Thyroid gland (tissue), 4 donors: ENCODE data around the gene TMEM270. TPM values are rescaled to one million over a fixed set of nuclear protein-coding genes. Genes with fewer than 3 reads are reported as not detected.

ENCODE experiments used
- DNase-seq, 2 donors: peaks; one replicate each; pipeline ENCODE4 v3.0.0-alpha.2; 2019
- H3K27ac ChIP-seq, 3 donors: fragments of 200-600 bp; sonication (generic); 1 replicate in 2 of 3; 2 replicates in 1 of 3; pipeline ENCODE4 v1.5.1; 2016 to 2019; ENCODE audit warnings: mild to moderate bottlenecking in 1 of 3, moderate library complexity in 1 of 3
- H3K27me3 ChIP-seq: fragments of 200-600 bp; sonication (generic); one replicate; pipeline ENCODE4 v1.5.1; 2019
- H3K36me3 ChIP-seq, 2 donors: fragments of 200-600 bp; sonication (generic); one replicate each; pipeline ENCODE4 v1.5.1; 2016 to 2019
- H3K4me1 ChIP-seq, 2 donors: fragments of 200-600 bp; sonication (generic); one replicate each; pipeline ENCODE4 v1.5.1; 2017 to 2019
- H3K4me3 ChIP-seq, 3 donors: fragments of 200-600 bp; sonication (generic); replicated peaks in 1 of 3; 1 replicate in 2 of 3; 2 replicates in 1 of 3; pipeline ENCODE4 v1.5.1; 2016; ENCODE audit warnings: mild to moderate bottlenecking in 1 of 3
- H3K9me3 ChIP-seq: fragments of 200-600 bp; sonication (generic); one replicate; pipeline ENCODE4 v1.5.1; 2017
- POLR2A ChIP-seq, 2 donors: fragments of 450-650 bp; IDR thresholded peaks; one replicate each; pipeline ENCODE4 v1.6.1; 2017; ENCODE audit warnings: antibody characterized with exemption in 2 of 2, mild to moderate bottlenecking in 2 of 2, moderate library complexity in 1 of 2
- WGBS, 2 donors: methylation state at CpG; one replicate each; pipeline ENCODE4 v1.1.5; 2017; 5-methylcytosine and 5-hydroxymethylcytosine counted together
- intact Hi-C: fragments of 100-400 bp; cut with DNase I; formaldehyde crosslinking; loops from one replicate; pipeline ENCODE4 v1.15.1; 2023
- total RNA-seq, 4 donors: library from RNA; depleted of rRNA; stranded (reverse); fragments of >200 nt; gene quantifications; one replicate each; pipeline ENCODE4 v1.2.3, GENCODE V29; 2016
- TF ChIP-seq, protein P1 (sequence below), 6 experiments: fragments of 200-600 bp in 3 of 6; fragments of 450-650 bp in 3 of 6; sonication (generic) in 3 of 6; IDR thresholded peaks; one replicate each; pipeline ENCODE4 v1.5.1; 2016 to 2019; ENCODE audit warnings: antibody characterized with exemption in 6 of 6, mild to moderate bottlenecking in 2 of 6, inconsistent platforms in 1 of 6, moderate library complexity in 1 of 6

TMEM270 gene
- total RNA-seq, 4 donors from 2014 or later = not detected

DNA sequence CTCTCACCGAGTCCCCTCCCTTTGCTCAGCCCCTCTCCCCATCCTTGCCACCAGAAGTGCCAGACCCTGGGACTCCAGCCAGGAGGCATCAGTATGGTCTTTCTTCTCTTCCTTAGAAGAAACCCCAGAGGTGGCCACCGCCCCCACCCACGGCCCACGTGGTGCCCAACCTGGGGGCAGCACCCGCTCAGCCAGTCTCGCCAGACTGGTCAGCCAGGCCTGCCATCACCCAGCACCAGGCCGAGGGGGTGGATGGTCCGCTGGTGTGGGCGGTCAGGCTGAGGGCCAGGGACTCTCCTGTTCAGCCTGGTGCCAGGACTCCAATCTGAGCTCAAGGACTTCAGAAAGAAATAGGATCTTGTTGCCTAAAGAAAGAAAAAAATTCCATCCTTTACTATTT is 36.0 kb upstream of the TMEM270 start:
- intact Hi-C loops = loop anchor here (5.0 kb wide), 1 partner anchor 83 kb away; no protein-coding TSS in a partner anchor
- WGBS, 2 donors = 23 to 37% methylated on average over 8 to 9 of the region's 9 CpGs
- peak; percentile 96 to 97 for DNase-seq
- Histone ChIP-seq H3K4me3 (no peak overlapping the region), H3K4me1 (peaks cover 73 to 85% of the 10 kb centered on the region in 2 donors), H3K36me3 (no peaks in the 10 kb centered on the region), H3K27ac (peak overlapping the region; percentile 88 to 98 (median 90)), H3K27me3 (no peaks in the 10 kb centered on the region), H3K9me3 (no peaks in the 10 kb centered on the region)
- TF ChIP-seq POLR2A (IDR thresholded peaks at IDR 0.05) = peak in 1 of 2 donors; percentile 57
- TF ChIP-seq, protein P1, sequence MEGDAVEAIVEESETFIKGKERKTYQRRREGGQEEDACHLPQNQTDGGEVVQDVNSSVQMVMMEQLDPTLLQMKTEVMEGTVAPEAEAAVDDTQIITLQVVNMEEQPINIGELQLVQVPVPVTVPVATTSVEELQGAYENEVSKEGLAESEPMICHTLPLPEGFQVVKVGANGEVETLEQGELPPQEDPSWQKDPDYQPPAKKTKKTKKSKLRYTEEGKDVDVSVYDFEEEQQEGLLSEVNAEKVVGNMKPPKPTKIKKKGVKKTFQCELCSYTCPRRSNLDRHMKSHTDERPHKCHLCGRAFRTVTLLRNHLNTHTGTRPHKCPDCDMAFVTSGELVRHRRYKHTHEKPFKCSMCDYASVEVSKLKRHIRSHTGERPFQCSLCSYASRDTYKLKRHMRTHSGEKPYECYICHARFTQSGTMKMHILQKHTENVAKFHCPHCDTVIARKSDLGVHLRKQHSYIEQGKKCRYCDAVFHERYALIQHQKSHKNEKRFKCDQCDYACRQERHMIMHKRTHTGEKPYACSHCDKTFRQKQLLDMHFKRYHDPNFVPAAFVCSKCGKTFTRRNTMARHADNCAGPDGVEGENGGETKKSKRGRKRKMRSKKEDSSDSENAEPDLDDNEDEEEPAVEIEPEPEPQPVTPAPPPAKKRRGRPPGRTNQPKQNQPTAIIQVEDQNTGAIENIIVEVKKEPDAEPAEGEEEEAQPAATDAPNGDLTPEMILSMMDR (IDR thresholded peaks at IDR 0.05) = no peak

DNA sequence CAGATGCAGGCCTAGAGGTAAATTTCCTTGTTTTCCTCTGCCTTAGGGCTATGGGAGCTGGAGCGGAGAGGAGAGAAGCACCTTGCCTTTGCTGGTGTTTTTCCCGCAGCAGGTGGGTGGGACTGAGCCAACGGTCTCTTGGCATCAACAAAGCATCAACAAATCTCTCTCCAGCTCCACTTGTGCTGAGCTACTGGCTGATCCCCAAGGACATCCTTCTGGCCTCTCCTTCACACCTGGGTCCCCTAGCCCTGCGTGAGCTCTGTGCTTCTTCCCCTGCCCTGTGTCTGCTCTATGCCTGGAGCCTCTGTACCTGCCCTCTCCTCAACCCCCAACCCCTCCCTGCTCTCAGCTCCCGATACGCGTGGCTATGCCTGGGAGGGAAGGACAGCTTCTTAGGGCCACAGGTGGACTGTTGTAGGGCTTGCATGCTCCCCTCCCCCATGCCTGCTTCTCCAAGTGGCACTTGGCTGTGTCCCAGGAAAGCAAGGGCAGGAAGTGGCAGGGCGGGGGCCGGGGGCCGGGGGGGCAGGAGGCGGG is 33.3 kb upstream of the TMEM270 start:
- peak overlapping the region; percentile 88 to 98 (median 90) for H3K27ac ChIP-seq
- H3K4me1 ChIP-seq = peaks cover 72 to 78% of the 10 kb centered on the region in 2 donors
- H3K36me3 ChIP-seq = no peaks in the 10 kb centered on the region
- H3K27me3 ChIP-seq = no peaks in the 10 kb centered on the region
- no peak for TF ChIP-seq POLR2A (IDR thresholded peaks at IDR 0.05)
- TF ChIP-seq, protein P1 (IDR thresholded peaks at IDR 0.05) = peak in 1 of 6 experiments; percentile 2
- H3K9me3 ChIP-seq = no peaks in the 10 kb centered on the region
- WGBS, 2 donors = 16 to 19% methylated on average over 7 of the region's 11 CpGs
- DNase-seq = peak; percentile 97 to 98
- intact Hi-C loops = loop anchor here (5.0 kb wide), 1 partner anchor 85 kb away; no protein-coding TSS in a partner anchor
- H3K4me3 ChIP-seq = no peak overlapping the region

DNA sequence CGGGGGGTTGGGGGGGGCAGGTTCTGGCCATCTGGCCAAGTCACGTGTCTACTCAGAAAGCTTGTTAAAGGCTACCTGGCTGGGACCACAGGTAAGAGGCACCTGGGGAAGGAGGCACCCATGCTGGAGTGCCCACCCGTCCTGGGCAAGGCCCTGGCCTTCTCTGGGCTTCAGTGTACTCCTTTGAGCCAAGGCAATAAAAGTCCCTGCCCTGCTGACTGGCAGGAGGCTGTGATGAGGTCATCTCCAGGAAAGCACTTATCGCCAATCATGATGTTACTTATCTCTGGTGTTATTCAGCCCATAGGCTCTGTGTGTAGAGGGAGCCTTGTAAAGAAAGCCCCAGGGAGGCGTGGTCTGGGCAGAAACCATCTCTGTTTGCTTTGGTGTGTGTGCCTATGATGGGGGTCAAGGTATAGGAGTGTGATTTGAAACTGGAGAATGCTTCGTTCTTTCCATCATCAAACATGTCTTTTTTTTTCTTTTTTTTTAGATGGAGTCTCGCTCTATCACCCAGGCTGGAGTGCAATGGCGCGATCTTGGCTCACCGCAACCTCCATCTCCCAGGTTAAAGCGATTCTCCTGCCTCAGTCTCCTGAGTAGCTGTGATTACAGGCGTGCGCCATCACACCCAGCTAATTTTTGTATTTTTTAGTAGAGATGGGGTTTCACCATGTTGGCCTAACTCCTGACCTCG is 32.7 kb upstream of the TMEM270 start:
- no peak for DNase-seq
- Histone ChIP-seq H3K36me3 (no peaks in the 10 kb centered on the region), H3K27me3 (no peaks in the 10 kb centered on the region), H3K27ac (peak overlapping the region; percentile 90 to 98 (median 95)), H3K4me1 (peaks cover 71 to 72% of the 10 kb centered on the region in 2 donors), H3K4me3 (no peak overlapping the region), H3K9me3 (no peaks in the 10 kb centered on the region)
- TF ChIP-seq, protein P1 (IDR thresholded peaks at IDR 0.05) = no peak
- peak; percentile 59 to 84 for TF ChIP-seq POLR2A (IDR thresholded peaks at IDR 0.05)
- intact Hi-C loops = loop anchor here (5.0 kb wide), 1 partner anchor 86 kb away; no protein-coding TSS in a partner anchor
- WGBS, 2 donors = 64 to 67% methylated on average over 12 to 13 of the region's 14 CpGs

DNA sequence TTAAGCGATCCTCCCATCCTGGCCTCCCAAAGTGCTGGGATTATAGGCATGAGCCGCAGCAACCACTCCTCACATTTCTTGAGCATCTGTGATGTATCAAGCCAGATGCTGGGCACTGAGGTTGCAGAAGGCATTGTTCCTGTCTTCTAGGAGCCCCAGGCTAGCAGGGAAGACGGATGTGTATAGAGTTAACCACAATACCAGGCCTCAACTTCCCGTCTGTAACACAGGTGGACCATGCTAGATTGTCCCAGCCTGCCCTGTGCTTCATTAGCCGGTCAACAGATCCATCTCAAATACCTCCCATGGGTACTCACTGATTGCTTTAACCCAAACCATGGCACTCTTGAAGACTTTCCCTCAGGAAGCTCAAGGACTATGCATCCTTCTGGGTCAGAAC is 32.0 kb upstream of the TMEM270 start:
- no peak for DNase-seq
- Histone ChIP-seq H3K27me3 (no peaks in the 10 kb centered on the region), H3K9me3 (no peaks in the 10 kb centered on the region), H3K4me1 (peaks cover 68 to 69% of the 10 kb centered on the region in 2 donors), H3K36me3 (no peaks in the 10 kb centered on the region), H3K27ac (peak overlapping the region; percentile 90 to 98 (median 95)), H3K4me3 (no peak overlapping the region)
- intact Hi-C loops = loop anchor here (5.0 kb wide), 1 partner anchor 87 kb away; no protein-coding TSS in a partner anchor
- TF ChIP-seq, protein P1 (IDR thresholded peaks at IDR 0.05) = no peak
- TF ChIP-seq POLR2A (IDR thresholded peaks at IDR 0.05) = no peak
- 91 to 97% methylated on average over 5 of the region's 5 CpGs for WGBS, 2 donors

DNA sequence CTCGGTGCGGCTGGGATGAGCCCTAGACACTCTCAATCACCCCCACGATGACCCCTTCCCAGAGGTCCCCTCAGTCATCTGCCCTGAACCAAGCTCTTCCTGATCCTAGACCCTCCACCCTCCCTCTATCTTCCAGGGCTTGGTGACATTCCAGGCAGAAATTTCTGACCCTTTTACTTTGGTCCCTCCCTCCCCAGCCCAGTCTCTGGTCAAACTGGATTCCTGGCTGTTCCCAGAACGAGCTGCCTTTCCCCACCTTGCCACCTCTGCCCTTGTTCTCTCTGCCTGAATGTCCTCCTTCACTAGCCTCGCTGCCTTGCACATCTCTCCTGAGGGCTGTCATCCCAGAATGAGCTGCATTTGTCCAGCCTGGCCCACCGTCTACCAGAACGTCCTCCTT is 31.5 kb upstream of the TMEM270 start:
- Histone ChIP-seq H3K9me3 (no peaks in the 10 kb centered on the region), H3K27ac (peak overlapping the region; percentile 90 to 98 (median 95))
- peak in 1 of 2 donors; percentile 56 for TF ChIP-seq POLR2A (IDR thresholded peaks at IDR 0.05)
- TF ChIP-seq, protein P1 (IDR thresholded peaks at IDR 0.05) = no peak

More for the DNA sequence above, 31.5 kb upstream of the TMEM270 start:
- Histone ChIP-seq H3K4me1 (peaks cover 63 to 64% of the 10 kb centered on the region in 2 donors), H3K36me3 (no peaks in the 10 kb centered on the region), H3K27me3 (no peaks in the 10 kb centered on the region), H3K4me3 (no peak overlapping the region)
- DNase-seq = peak; percentile 68 to 75
- intact Hi-C loops = loop anchor here (5.0 kb wide), 1 partner anchor 87 kb away; no protein-coding TSS in a partner anchor
- WGBS, 2 donors = 33 to 37% methylated on average over 7 of the region's 7 CpGs
